HEK293 (cell line): Measurements from ENCODE around the gene STRBP.

Experiments used
- CTCF ChIA-PET: fragments of 350-600 bp; formaldehyde crosslinking; extraction: SDS; loops from one replicate; lab custom pipeline; 2021; ENCODE audit warnings: antibody characterized with exemption; lab: Yijun Ruan, JAX
- POLR2A ChIA-PET: fragments of 300-600 bp; formaldehyde crosslinking; extraction: SDS; loops from one replicate; lab custom pipeline; 2020; ENCODE audit warnings: antibody characterized with exemption, inconsistent platforms; lab: Yijun Ruan, JAX
- H3K27ac ChIP-seq: fragments of 200-500 bp; sonication (Bioruptor generic); 2 replicates; pipeline ENCODE4 v1.5.1; 2014; ENCODE audit warnings: low read depth, low read length, control low read depth, inconsistent platforms; ENCODE audit errors: extremely low read depth
- H3K36me3 ChIP-seq, 2 experiments: fragments of 200-500 bp in 1 of 2; sonication (Bioruptor generic) in 1 of 2; 1 replicate in 1 of 2; 2 replicates in 1 of 2; pipeline ENCODE4 v1.5.1; 2014 to 2017; ENCODE audit warnings: inconsistent platforms in 2 of 2, low read length in 2 of 2; ENCODE audit not compliant: control insufficient read depth in 2 of 2, insufficient read depth in 1 of 2
- H3K4me1 ChIP-seq: fragments of 200-500 bp; sonication (Bioruptor generic); 2 replicates; pipeline ENCODE4 v1.5.1; 2014; ENCODE audit warnings: mild to moderate bottlenecking, low read length, inconsistent platforms; ENCODE audit not compliant: control insufficient read depth, insufficient read depth
- H3K4me3 ChIP-seq: 2 replicates; pipeline ENCODE4 v1.5.1; 2011; ENCODE audit warnings: low read depth, mild to moderate bottlenecking, control low read depth, low read length, moderate library complexity
- H3K9me3 ChIP-seq: fragments of 200-500 bp; sonication (Bioruptor generic); 2 replicates; pipeline ENCODE4 v1.5.1; 2014; ENCODE audit warnings: low read depth, low read length, inconsistent platforms; ENCODE audit not compliant: control insufficient read depth, insufficient read depth
- ATF2 ChIP-seq: fragments of 450-650 bp; formaldehyde crosslinking; IDR thresholded peaks from 2 replicates; pipeline ENCODE4 v1.5.1; 2016; ENCODE audit warnings: missing biosample characterization, missing genetic modification characterization, low read depth
- CTCF ChIP-seq: fragments of 450-650 bp; formaldehyde crosslinking; IDR thresholded peaks from 2 replicates; pipeline ENCODE4 v1.5.1; 2016; ENCODE audit warnings: missing biosample characterization, missing genetic modification characterization
- FEZF1 ChIP-seq: fragments of 450-650 bp; formaldehyde crosslinking; IDR thresholded peaks from 2 replicates; pipeline ENCODE4 v1.5.1; 2016; ENCODE audit warnings: missing biosample characterization, missing genetic modification characterization
- HOXD13 ChIP-seq: sonication (generic); formaldehyde crosslinking; IDR thresholded peaks from 2 replicates; pipeline ENCODE4 v1.8.0; 2022; ENCODE audit warnings: missing genetic modification reagents, borderline replicate concordance
- KLF16 ChIP-seq: fragments of 450-650 bp; formaldehyde crosslinking; IDR thresholded peaks from 2 replicates; pipeline ENCODE4 v1.5.1; 2017; ENCODE audit warnings: missing biosample characterization, missing genetic modification characterization
- ZBTB44 ChIP-seq: fragments of 450-650 bp; IDR thresholded peaks from 2 replicates; pipeline ENCODE4 v1.5.1; 2018; ENCODE audit warnings: missing biosample characterization, mild to moderate bottlenecking, missing genetic modification characterization
- ZNF18 ChIP-seq: fragments of 450-650 bp; formaldehyde crosslinking; IDR thresholded peaks from 2 replicates; pipeline ENCODE4 v1.5.1; 2016; ENCODE audit warnings: missing biosample characterization, missing genetic modification characterization
- ZNF248 ChIP-seq: fragments of 450-650 bp; formaldehyde crosslinking; IDR thresholded peaks from 2 replicates; pipeline ENCODE4 v1.5.1; 2017; ENCODE audit warnings: missing biosample characterization, missing genetic modification characterization
- ZNF292 ChIP-seq: fragments of 450-650 bp; formaldehyde crosslinking; IDR thresholded peaks from 2 replicates; pipeline ENCODE4 v1.5.1; 2016; ENCODE audit warnings: low read depth, missing biosample characterization, missing genetic modification characterization, borderline replicate concordance
- ZNF335 ChIP-seq: fragments of 450-650 bp; formaldehyde crosslinking; conservative IDR thresholded peaks from 2 replicates; pipeline ENCODE4 v1.5.1; 2016; ENCODE audit warnings: missing biosample characterization, missing genetic modification characterization
- ZNF350 ChIP-seq: fragments of 450-650 bp; formaldehyde crosslinking; IDR thresholded peaks from 2 replicates; pipeline ENCODE4 v1.5.0; 2017; ENCODE audit warnings: missing biosample characterization, mild to moderate bottlenecking, missing genetic modification characterization
- ZNF423 ChIP-seq: fragments of 450-650 bp; formaldehyde crosslinking; IDR thresholded peaks from 2 replicates; pipeline ENCODE4 v1.5.1; 2016; ENCODE audit warnings: missing biosample characterization, missing genetic modification characterization
- ZNF510 ChIP-seq: fragments of 450-650 bp; formaldehyde crosslinking; IDR thresholded peaks from 2 replicates; pipeline ENCODE4 v1.5.1; 2018; ENCODE audit warnings: mild to moderate bottlenecking, missing genetic modification characterization, missing biosample characterization; ENCODE audit not compliant: insufficient replicate concordance
- ZNF529 ChIP-seq: fragments of 450-650 bp; formaldehyde crosslinking; IDR thresholded peaks from 2 replicates; pipeline ENCODE4 v1.5.1; 2017; ENCODE audit warnings: missing genetic modification characterization, missing biosample characterization; ENCODE audit not compliant: insufficient replicate concordance
- ZNF548 ChIP-seq: fragments of 450-650 bp; formaldehyde crosslinking; IDR thresholded peaks from 2 replicates; pipeline ENCODE4 v1.5.1; 2016; ENCODE audit warnings: missing biosample characterization, missing genetic modification characterization
- ZNF561 ChIP-seq: fragments of 450-650 bp; IDR thresholded peaks from 2 replicates; pipeline ENCODE4 v1.5.1; 2018; ENCODE audit warnings: missing biosample characterization, missing genetic modification characterization, borderline replicate concordance
- ZNF571 ChIP-seq: fragments of 450-650 bp; formaldehyde crosslinking; IDR thresholded peaks from 2 replicates; pipeline ENCODE4 v1.5.0; 2017; ENCODE audit warnings: missing biosample characterization, missing genetic modification characterization
- ZNF610 ChIP-seq: fragments of 450-650 bp; formaldehyde crosslinking; IDR thresholded peaks from 2 replicates; pipeline ENCODE4 v1.5.1; 2016; ENCODE audit warnings: missing biosample characterization, missing genetic modification characterization, borderline replicate concordance
- ZNF707 ChIP-seq: fragments of 450-650 bp; formaldehyde crosslinking; IDR thresholded peaks from 2 replicates; pipeline ENCODE4 v1.5.1; 2016; ENCODE audit warnings: missing biosample characterization, missing genetic modification characterization
- ZNF791 ChIP-seq: fragments of 450-650 bp; formaldehyde crosslinking; IDR thresholded peaks from 2 replicates; pipeline ENCODE4 v1.5.1; 2016; ENCODE audit warnings: missing biosample characterization, missing genetic modification characterization

The STRBP gene

GRCh38 chr9:123102375-123103113 lies 165.8 kb downstream of the STRBP start (continued):
- 0 out of 2 replicates have a peak, but pooled peaks have one; percentile 18 for TF ChIP-seq CTCF (tag by site-specific recombination)

- H3K36me3 ChIP-seq: peaks cover 14 to 69% of the 10 kb centered on the region in 2 experiments; a peak in 2 of 3 replicates
- CTCF ChIA-PET: interaction anchor here (0.7 kb wide), 1 partner anchor 176 kb away, joined by 4 read pairs; no protein-coding TSS in a partner anchor
- no peak for TF ChIP-seq ZNF610 (tag by site-specific recombination)
- TF ChIP-seq HOXD13: no peak
- no peak for TF ChIP-seq ZNF292 (tag by site-specific recombination)
- TF ChIP-seq ZNF571 (tag by site-specific recombination): no peak
- no peak for TF ChIP-seq ATF2 (tag by site-specific recombination)
- TF ChIP-seq ZNF561: no peak
- TF ChIP-seq KLF16 (tag by site-specific recombination): no peak
- no peak for TF ChIP-seq ZNF18 (tag by site-specific recombination)
- no peak for TF ChIP-seq ZNF350 (tag by site-specific recombination)
- TF ChIP-seq ZNF548: no peak
- no peak for TF ChIP-seq ZNF529 (tag by site-specific recombination)
- TF ChIP-seq ZBTB44 (tag by site-specific recombination): no peak
- no peak for TF ChIP-seq ZNF423
Measured at GRCh38 chr9:123099548-123099947, 168.8 kb downstream of the STRBP start.

GRCh38 chr9:123099042-123099441 lies 169.3 kb downstream of the STRBP start:
- TF ChIP-seq ZNF791 (tag by site-specific recombination) (no peak), ZNF707 (tag by site-specific recombination) (no peak), ZNF248 (tag by site-specific recombination) (no peak), CTCF (tag by site-specific recombination) (no peak), ZNF335 (tag by site-specific recombination) (no peak), FEZF1 (tag by site-specific recombination) (no peak), ZNF510 (tag by site-specific recombination) (no peak)
- TF ChIP-seq, all 188 proteins: peak for 0
- ChIA-PET CTCF (no interaction called here), POLR2A (no interaction called here)
- Histone ChIP-seq H3K4me3 (no peak overlapping the region), H3K9me3 (no peaks in the 10 kb centered on the region), H3K4me1 (no peaks in the 10 kb centered on the region), H3K27ac (no peak overlapping the region), H3K36me3 (peaks cover 14 to 67% of the 10 kb centered on the region in 2 experiments; a peak in 2 of 3 replicates)

More at GRCh38 chr9:123099548-123099947, 168.8 kb downstream of the STRBP start:
- H3K27ac ChIP-seq: no peak overlapping the region
- H3K9me3 ChIP-seq: no peaks in the 10 kb centered on the region
- POLR2A ChIA-PET: no interaction called here
- H3K4me1 ChIP-seq: no peaks in the 10 kb centered on the region
- no peak overlapping the region for H3K4me3 ChIP-seq
